Stimulated activated CD8-positive, alpha-beta memory T cell treated with anti-CD3 and anti-CD28 coated beads, Interleukin-12 subunit alpha, Interleukin-12 subunit beta, amount 100 ng/mL, for 1 hour (primary cell): ENCODE results near the gene HDAC6.
"Not testable (repeated sequence)": the region's sequence is repeated elsewhere in the genome, so short reads cannot be mapped to it uniquely, and the experiment has no call there.

Experiments used
- DNase-seq: peaks from one replicate; pipeline ENCODE4 v3.0.0-alpha.2; 2020; ENCODE audit warnings: low read depth

HDAC6 gene

DNA sequence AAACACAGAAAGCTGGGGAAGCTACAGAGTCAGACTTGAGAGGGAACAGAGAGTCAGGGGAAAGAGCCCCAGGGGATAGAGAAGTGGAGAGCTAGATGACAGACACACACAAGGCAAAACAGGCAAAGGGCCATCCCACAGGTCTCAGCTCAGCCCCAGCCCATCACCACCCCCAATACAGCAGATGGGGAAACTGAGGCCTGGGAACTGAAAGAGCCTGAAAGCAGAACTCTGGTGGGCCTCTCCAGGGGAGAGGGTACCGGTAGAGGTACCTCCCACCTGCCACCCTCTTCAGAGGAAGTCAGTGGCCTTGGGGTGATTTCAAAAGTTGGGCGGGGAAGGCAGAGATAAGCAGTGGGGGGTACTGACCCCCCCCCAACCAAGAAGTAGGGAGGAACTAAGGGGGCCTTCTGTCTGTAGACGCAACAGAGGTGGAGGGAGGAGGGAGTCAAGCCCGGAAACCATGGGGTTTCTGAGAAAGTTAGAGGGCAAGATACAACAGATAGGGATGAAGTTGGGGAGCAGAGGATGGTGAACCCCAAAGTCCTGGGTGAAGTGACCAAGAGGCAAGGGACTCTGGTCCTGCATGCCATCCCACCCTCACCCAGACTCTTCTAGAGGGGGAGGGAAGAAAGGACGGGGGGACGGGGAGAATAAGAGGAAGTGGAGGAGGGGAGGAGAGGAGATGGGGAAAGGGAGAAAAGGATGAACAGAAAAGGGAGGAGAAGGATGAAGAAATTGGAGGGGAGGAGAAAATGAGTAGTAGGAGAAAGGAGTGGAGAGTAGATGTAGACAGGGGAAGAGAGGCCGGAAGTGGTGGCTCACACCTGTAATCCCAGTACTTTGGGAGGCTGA is 12.3 kb upstream of the HDAC6 start:
- no peak for DNase-seq

DNA sequence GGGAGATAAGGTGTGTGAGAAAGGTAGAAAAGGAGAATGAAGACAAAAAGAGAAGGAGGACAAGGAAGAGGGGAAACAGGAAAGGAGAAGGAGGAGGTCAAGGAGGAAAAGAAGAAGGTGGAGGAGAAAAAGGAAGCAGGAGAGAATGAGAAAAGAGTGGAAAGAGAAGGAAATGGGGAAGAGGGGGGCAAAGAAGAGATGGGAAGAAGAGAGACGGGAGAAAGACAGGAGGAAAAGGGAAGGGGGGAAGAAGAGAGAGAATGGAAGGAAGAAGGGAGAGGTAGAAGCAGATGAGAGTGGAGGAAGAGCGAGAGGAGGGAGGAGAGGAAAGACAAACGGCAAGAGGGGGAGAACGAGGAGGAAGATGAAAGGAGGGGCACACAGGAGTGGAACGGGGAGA is 11.4 kb upstream of the HDAC6 start:
- DNase-seq = no peak

DNA sequence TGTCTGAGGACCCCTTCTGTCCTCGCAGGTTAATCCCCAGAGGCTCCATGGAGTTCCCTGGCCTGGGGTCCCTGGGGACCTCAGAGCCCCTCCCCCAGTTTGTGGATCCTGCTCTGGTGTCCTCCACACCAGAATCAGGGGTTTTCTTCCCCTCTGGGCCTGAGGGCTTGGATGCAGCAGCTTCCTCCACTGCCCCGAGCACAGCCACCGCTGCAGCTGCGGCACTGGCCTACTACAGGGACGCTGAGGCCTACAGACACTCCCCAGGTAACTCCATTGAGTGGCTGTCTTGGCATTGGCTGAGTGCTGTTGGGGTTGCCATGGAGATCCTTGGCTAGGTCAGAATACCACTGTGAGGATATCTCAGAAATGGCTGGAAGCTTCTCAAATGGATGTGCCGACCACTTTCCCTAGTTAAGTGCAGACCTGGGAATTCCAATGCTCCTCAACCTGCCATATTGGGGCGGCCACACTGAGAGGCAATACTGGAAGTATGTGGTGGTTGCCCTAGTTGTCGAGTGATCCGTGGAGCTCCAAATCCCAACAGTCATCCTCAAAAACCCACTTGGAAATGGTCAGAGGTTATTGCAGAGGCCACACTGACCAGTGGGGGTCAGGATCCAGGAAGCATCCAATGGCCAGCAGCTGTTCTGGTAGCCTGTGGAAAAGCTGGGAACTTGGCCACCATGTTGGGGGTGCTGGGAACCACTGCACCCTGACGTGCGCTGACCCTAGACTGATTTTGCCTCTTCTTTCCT is 10.6 kb upstream of the HDAC6 start:
- no peak for DNase-seq

DNA sequence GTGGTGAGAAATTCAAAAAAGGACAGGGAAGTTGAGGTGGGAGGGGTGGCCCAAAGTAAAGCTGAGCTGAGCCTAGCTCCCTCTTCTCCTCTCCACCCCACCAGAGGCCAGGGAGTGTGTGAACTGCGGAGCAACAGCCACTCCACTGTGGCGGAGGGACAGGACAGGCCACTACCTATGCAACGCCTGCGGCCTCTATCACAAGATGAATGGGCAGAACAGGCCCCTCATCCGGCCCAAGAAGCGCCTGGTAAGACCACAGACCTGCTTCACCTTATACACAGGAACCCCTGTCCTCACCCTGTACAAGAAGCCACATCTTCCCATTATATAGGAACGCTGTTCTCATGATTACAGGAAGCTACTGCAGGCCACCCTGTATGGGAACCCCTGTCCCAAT is 9.6 kb upstream of the HDAC6 start:
- no peak for DNase-seq

DNA sequence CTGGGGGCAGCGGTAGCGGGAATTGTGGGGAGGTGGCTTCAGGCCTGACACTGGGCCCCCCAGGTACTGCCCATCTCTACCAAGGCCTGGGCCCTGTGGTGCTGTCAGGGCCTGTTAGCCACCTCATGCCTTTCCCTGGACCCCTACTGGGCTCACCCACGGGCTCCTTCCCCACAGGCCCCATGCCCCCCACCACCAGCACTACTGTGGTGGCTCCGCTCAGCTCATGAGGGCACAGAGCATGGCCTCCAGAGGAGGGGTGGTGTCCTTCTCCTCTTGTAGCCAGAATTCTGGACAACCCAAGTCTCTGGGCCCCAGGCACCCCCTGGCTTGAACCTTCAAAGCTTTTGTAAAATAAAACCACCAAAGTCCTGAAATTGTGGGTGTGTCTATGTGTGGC is 7.9 kb upstream of the HDAC6 start:
- no peak for DNase-seq

DNA sequence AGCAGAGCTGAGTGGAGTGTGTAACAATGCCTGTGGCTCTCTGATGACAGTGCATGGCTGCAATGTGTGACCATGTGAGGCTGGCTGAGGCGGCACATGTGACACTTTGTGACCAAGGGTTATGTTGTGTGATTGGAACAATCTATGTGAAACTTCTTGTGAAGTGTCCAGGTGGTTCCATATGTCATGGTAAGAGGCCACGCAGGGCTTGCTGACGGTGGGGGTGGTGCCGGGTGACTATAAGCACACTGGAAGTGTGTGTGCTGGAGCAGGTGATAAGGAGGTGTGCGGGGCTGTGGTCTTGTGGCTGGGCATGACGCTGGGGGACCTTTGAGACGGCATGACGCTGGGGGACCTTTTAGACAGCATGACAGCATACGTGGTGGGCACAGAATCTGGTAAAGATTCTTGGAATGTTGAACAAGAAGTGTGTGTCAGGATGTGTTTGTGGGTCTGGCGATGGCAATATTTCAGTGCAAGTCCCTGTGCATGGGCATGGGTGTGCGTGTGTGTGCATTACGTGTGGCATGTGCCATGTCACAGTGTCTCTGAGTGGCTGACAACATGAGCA is 7.4 kb upstream of the HDAC6 start:
- no peak for DNase-seq

DNA sequence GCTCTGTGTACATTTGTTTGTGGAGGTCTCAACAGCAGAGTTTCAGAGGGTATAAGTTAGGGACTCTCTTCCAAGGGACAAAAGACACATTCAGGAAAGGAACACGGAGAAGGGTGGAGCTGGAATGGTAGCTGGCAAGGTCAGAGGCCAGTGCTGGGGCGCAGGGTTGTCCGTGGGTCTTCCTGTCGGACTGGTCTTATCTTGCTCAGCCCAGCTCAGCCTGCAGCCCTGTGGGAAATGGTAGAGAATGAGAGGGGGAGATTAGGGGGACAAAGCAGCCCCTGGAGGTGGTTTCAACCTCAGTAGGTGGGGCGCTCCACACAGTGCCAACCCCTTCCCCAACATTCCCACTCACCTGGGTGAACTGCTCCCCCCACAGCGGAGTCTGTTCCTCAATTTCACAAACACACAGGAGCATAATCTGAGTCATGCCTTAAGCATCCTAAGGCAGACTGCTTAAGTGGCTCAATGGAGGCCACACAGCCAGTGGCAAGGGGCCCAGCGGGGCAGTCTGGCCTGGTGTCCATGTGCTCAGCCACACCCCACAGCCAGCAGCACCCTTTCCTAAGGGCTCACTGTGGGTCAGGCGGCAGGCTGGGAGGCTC is 6.9 kb upstream of the HDAC6 start:
- DNase-seq = no peak

DNA sequence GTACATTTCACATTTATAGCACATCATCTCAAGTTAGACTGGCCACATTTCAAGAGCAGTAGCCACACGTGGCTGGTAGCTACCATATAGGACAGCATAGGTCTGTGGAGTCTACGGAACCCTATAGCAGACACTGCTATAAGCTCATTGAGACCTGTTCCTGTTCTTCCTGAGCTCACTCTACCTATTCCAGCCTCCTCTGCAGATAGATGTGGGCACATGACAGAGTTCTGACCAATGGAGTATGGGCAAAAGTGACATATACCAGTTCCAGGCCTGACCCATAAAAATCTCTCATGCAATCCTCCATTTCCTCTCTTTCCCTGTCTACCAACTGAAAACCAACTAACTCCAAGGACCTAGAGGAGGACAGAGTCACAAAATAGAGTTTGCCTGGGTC is 3.5 kb upstream of the HDAC6 start:
- no peak for DNase-seq

DNA sequence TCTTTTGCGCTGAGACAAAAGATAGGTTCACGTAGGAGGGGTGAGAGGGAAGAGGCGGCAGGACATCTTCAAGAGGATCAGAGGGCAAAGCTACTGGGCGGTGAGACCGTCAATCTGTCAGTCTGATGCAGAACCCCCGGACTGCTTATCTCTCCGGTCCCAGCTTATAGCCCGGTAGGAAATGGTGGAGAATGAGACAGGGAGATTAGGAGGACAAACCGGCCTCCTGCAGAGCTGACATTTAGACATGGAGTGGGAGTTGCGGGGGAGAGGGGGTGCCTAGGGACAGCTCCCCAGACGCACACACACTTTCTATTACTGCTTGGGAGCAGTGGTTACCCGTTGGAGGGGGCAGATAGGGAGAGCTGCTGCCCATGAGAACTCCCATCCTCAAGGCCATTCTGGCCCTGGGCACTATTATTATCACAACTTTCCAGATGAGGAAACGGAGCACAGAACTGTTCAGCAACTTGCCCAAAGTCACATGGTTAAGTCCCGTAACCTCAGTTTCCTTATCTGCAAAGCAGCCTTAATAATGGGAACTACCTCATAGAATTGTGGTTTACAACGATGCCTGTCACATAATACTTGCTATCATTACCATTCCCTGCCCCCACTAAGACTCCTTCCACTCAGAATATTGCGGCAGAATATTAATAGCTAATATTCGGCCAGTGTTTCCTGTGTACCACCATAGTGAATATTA is 1.1 kb upstream of the HDAC6 start:
- no peak for DNase-seq

DNA sequence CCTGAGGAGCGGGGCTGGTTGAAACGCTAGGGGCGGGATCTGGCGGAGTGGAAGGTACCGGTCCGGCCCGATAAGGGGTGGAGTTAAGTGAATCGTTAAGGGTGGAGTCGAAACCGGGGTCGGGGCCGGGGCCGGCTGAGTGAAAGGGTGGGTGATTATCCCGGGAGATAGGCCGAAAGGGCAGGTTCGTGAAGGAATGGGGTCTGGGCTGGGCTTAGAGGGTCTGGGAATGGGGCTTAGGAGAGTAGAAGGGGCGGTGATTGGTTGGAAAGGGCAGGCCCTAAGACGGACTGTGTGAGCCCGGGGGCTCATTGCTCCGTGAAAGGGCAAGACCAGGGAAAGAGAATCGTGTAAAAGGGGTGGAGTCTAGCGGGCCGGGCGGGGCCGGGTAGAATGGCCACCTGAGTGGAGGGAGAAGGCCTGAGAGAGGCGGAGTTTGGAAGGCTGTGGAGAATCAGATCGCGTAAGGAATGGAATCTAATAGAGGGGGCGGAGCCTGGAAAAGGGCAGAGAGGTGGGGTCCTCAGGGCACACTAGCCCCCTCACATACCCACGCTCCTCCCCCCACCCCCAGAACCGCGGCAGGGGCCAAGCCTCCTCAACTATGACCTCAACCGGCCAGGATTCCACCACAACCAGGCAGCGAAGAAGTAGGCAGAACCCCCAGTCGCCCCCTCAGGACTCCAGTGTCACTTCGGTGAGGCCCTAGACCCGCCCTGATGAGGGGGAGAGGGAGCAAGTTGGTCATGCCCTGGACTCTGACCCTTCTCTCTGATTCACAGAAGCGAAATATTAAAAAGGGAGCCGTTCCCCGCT is 430 bp downstream of the HDAC6 start:
- DNase-seq = peak; percentile 15

DNA sequence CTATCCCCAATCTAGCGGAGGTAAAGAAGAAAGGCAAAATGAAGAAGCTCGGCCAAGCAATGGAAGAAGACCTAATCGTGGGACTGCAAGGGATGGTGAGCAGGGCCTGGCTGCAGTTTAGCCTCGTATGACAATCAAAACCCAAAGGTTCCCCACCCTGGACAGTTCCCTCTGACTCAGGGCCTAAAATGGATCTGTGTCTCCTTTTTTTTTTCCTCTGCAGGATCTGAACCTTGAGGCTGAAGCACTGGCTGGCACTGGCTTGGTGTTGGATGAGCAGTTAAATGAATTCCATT is 986 bp downstream of the HDAC6 start:
- no peak for DNase-seq

DNA sequence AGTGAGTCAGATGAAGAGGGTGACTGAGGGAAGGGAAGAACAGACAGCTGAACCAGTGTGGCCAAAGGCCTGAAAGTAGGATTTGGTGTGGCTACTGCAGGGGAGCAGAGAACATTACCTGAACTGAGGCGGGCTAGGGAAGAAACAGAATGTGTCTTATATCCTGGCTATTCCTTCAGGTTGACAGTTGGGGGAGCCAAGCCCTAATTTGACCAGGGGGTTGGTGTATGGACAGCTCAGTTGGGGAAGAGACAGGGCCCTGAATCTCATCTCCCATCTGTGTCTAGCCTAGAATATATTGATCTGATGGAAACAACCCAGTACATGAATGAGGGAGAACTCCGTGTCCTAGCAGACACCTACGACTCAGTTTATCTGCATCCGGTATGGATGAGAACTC is 4.2 kb downstream of the HDAC6 start:
- DNase-seq = no peak

DNA sequence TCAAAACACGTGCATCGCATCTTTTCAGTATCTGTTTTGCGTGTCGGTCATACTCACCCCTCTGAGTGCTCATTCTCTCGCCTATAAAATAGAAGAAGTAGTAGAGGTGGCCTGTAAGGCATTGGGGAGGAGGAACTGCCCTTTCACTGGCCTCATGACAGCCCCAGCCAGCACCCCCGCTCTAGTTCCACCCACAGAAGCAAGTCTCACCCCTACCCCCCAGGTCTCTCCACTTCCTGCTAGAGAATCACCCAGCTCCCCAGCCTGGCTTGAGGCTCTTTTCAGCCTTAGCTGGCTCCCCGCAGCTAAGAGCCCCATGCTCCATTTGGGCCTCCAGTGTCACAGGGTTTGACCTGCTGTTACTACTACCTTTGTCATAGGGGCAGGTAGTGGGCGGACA is 11.8 kb downstream of the HDAC6 start:
- no peak for DNase-seq

DNA sequence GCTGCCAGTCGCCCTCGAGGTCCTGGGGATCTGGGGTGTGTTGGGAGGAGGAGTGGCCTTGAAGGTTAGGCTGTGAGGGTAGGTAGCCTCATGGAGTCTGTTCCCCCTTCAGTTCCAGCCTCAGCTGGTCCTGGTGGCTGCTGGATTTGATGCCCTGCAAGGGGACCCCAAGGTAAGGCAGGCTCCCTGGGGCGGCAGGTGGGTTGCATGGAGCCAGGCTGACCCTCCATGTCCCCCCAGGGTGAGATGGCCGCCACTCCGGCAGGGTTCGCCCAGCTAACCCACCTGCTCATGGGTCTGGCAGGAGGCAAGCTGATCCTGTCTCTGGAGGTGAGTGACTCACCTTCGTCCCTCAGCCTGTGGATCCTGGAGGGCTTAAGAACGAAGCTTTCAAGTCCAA is 12.9 kb downstream of the HDAC6 start:
- no peak for DNase-seq

DNA sequence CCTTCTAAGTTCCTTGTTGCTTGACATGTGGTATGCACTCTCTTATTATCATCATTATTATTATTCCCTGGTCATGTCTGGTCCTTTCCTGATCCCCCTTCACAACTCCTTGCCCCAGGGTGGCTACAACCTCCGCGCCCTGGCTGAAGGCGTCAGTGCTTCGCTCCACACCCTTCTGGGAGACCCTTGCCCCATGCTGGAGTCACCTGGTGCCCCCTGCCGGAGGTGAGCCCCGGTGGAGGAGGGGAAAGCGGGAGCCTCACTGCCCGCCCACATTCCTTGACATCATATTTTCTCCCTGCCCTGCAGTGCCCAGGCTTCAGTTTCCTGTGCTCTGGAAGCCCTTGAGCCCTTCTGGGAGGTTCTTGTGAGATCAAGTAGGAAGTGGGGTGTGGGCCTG is 13.4 kb downstream of the HDAC6 start:
- DNase-seq = no peak

DNA sequence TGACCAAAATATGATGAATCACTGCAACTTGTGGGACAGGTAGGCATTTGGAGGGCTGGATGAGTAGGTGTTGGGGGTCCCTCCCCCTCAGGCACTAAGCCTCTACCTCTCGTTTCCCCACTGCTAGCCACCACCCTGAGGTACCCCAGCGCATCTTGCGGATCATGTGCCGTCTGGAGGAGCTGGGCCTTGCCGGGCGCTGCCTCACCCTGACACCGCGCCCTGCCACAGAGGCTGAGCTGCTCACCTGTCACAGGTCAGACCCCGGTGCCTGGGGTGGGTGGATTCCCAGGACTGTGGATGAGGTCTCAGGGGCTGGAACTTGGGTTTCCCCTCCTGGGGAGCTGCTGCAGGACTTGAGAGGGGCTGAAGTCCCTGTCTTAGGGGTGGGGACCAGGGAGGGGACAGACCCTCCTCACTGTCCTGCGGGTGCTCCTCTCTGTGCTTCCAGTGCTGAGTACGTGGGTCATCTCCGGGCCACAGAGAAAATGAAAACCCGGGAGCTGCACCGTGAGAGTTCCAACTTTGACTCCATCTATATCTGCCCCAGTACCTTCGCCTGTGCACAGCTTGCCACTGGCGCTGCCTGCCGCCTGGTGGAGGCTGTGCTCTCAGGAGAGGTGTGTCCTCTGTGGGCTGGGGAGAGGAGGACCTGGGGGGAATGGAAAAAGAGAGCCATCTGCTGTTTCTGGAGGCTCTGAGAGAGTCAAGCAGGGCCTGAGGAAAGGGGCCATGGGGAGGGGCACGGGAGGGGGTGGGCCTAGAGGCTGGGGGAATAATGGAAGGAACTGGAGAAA is 14.3 kb downstream of the HDAC6 start:
- DNase-seq = no peak

DNA sequence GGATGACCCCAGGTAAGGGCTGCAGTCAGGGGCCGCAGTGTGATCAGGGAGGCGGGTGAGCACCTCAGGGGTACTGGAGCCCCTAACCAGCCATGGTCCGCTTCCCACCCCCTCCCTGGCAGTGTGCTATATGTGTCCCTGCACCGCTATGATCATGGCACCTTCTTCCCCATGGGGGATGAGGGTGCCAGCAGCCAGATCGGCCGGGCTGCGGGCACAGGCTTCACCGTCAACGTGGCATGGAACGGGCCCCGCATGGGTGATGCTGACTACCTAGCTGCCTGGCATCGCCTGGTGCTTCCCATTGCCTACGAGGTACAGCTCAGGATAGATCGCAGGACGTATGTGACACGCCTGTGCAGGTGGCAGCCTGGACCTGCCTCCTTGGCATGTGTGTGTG is 16.2 kb downstream of the HDAC6 start:
- no peak for DNase-seq

DNA sequence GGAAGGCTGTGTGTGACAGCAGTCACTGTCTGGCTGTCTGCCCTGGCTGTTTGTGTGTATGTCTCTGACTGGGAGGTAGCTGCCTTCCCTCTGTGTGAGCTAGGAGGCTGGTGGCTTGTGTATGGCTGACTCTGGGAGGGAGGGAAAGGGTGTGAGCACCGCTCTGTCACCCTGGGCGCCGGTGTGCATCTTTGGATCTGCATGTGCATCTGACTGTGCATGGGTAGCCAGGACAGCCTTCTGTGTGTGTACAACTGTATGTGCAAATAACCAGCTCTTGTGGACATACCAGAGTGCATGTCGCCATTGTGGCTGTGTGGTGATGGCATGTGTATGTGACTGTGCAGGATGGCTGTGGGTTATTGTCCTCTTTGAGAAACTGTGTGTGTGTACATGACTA is 17.0 kb downstream of the HDAC6 start:
- DNase-seq = no peak

DNA sequence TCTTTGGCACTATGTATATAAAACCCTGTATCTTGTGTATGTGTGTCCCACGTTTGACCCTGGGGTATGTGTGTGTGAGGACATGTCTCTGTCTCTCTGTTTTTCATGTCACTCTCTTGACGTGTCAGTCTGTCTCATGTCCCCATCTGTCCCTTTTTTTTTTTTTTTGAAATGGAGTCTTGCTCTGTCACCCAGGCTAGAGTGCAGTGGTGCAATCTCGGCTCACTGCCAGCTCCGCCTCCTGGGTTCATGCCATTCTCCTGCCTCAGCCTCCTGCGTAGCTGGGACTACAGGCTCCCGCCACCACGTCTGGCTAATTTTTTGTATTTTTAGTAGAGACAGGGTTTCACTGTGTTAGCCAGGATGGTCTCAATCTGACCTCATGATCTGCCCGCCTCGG is 17.5 kb downstream of the HDAC6 start:
- not testable (repeated sequence) for DNase-seq

DNA sequence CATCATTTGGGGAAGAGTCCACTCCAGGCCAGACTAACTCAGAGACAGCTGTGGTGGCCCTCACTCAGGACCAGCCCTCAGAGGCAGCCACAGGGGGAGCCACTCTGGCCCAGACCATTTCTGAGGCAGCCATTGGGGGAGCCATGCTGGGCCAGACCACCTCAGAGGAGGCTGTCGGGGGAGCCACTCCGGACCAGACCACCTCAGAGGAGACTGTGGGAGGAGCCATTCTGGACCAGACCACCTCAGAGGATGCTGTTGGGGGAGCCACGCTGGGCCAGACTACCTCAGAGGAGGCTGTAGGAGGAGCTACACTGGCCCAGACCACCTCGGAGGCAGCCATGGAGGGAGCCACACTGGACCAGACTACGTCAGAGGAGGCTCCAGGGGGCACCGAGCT is 21.2 kb downstream of the HDAC6 start:
- no peak for DNase-seq

DNA sequence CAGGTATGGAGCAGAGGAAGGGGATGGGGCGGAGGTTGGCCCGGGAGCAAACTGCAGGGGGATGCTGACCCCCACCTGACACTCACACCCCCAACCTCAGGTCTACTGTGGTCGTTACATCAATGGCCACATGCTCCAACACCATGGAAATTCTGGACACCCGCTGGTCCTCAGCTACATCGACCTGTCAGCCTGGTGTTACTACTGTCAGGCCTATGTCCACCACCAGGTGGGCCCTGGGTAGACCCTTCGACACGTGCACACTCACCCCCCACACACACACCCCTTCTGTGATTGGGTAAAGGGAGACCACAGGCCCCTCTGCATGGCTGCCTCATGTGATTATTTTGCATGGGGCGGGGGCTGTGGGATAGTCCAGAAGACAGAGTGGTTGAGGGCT is 22.2 kb downstream of the HDAC6 start:
- DNase-seq = no peak
